Sigmoid colon (tissue), 4 donors: ENCODE data around the gene DCTN1.

Source experiments
- POLR2A ChIP-seq, 2 donors: fragments of 450-650 bp; IDR thresholded peaks; one replicate each; pipeline ENCODE4 v1.6.1; 2016; ENCODE audit warnings: antibody characterized with exemption in 2 of 2, mild to moderate bottlenecking in 2 of 2, moderate library complexity in 2 of 2
- POLR2AphosphoS5 ChIP-seq, 4 donors: sonication (generic); formaldehyde crosslinking; IDR thresholded peaks; one replicate each; pipeline ENCODE4 v1.6.1; 2017; ENCODE audit warnings: antibody characterized with exemption in 4 of 4
- TF ChIP-seq, protein P1 (sequence below), 4 experiments: fragments of 450-650 bp in 3 of 4; fragments of 200-600 bp in 1 of 4; IDR thresholded peaks; one replicate each; pipeline ENCODE4 v1.5.1; 2016 to 2019; ENCODE audit warnings: antibody characterized with exemption in 4 of 4, mild to moderate bottlenecking in 3 of 4, moderate library complexity in 2 of 4

DNA sequence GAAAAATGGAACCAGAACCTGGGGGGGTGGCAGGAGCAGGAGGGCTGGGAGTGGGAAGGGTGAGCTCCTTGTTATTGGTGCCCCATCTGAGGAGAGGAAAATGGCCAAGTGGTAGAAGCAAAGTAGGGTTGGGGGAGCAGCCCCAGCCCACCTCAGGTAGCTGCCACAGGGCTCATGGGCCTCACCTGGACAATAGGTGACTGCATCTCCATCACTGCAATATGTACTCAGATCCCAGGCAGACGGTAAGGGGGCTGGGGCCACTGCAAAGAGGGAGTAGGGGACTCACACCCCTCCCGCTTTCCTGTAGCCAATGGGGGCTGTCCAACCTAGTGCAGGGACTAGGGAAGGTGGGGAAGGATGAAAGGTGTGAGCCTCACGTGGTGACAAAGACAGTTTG, 37.1 kb upstream of the DCTN1 start:
- TF ChIP-seq, protein P1, sequence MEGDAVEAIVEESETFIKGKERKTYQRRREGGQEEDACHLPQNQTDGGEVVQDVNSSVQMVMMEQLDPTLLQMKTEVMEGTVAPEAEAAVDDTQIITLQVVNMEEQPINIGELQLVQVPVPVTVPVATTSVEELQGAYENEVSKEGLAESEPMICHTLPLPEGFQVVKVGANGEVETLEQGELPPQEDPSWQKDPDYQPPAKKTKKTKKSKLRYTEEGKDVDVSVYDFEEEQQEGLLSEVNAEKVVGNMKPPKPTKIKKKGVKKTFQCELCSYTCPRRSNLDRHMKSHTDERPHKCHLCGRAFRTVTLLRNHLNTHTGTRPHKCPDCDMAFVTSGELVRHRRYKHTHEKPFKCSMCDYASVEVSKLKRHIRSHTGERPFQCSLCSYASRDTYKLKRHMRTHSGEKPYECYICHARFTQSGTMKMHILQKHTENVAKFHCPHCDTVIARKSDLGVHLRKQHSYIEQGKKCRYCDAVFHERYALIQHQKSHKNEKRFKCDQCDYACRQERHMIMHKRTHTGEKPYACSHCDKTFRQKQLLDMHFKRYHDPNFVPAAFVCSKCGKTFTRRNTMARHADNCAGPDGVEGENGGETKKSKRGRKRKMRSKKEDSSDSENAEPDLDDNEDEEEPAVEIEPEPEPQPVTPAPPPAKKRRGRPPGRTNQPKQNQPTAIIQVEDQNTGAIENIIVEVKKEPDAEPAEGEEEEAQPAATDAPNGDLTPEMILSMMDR (IDR thresholded peaks at IDR 0.05): no peak
- no peak for TF ChIP-seq POLR2A (IDR thresholded peaks at IDR 0.05)
- no peak for TF ChIP-seq POLR2AphosphoS5 (IDR thresholded peaks at IDR 0.05)
